Neural progenitor cell (in vitro differentiated cells): Measurements from ENCODE around the gene SVBP. TPM values are rescaled to one million over a fixed set of nuclear protein-coding genes. Genes with fewer than 3 reads are reported as not detected.

Experiments
- DNase-seq: peaks from one replicate; pipeline ENCODE4 v3.0.0-alpha.2; 2016; ENCODE audit warnings: low spot score
- H2AFZ ChIP-seq: fragments of 200-600 bp; sonication (generic); replicated peaks from 2 replicates; pipeline ENCODE4 v1.6.1; 2016; ENCODE audit warnings: antibody characterized with exemption
- H3F3A ChIP-seq: fragments of 200-600 bp; sonication (generic); 2 replicates; pipeline ENCODE4 v1.6.1; 2016; ENCODE audit warnings: antibody characterized with exemption, low read depth
- H3K27ac ChIP-seq: fragments of 200-600 bp; sonication (generic); 2 replicates; pipeline ENCODE4 v1.5.1; 2016; ENCODE audit warnings: mild to moderate bottlenecking
- H3K27me3 ChIP-seq: fragments of 200-600 bp; sonication (generic); 2 replicates; pipeline ENCODE4 v1.6.1; 2016; ENCODE audit warnings: mild to moderate bottlenecking, moderate library complexity
- H3K36me3 ChIP-seq: fragments of 200-600 bp; sonication (generic); 2 replicates; pipeline ENCODE4 v1.5.1; 2016
- H3K4me1 ChIP-seq: fragments of 200-600 bp; sonication (generic); 2 replicates; pipeline ENCODE4 v1.6.1; 2016; ENCODE audit warnings: mixed run types
- H3K4me2 ChIP-seq: fragments of 200-600 bp; sonication (generic); 2 replicates; pipeline ENCODE4 v1.6.1; 2016
- H3K4me3 ChIP-seq: fragments of 200-600 bp; sonication (generic); 2 replicates; pipeline ENCODE4 v1.5.1; 2016
- H3K79me2 ChIP-seq: fragments of 200-600 bp; sonication (generic); 2 replicates; pipeline ENCODE4 v1.6.1; 2016; ENCODE audit warnings: low read depth
- H3K9ac ChIP-seq: fragments of 200-600 bp; sonication (generic); 2 replicates; pipeline ENCODE4 v1.6.1; 2016
- H3K9me3 ChIP-seq: fragments of 200-600 bp; sonication (generic); 2 replicates; pipeline ENCODE4 v1.5.1; 2016; ENCODE audit warnings: low read depth
- H4K20me1 ChIP-seq: fragments of 200-600 bp; sonication (generic); 2 replicates; pipeline ENCODE4 v1.6.1; 2016; ENCODE audit warnings: low read depth
- H3K27ac Mint-ChIP-seq: 3 replicates; pipeline ENCODE4 v1.8.0; 2021; ENCODE audit warnings: mixed read lengths
- H3K27me3 Mint-ChIP-seq: 2 replicates; pipeline ENCODE4 v1.8.0; 2022; ENCODE audit warnings: low read depth, mild to moderate bottlenecking, inconsistent platforms, moderate library complexity, mixed read lengths; ENCODE audit not compliant: insufficient read depth
- H3K36me3 Mint-ChIP-seq: 3 replicates; pipeline ENCODE4 v1.8.0; 2021; ENCODE audit warnings: mixed read lengths
- H3K4me1 Mint-ChIP-seq: 3 replicates; pipeline ENCODE4 v1.8.0; 2021; ENCODE audit warnings: mixed read lengths
- H3K4me3 Mint-ChIP-seq: 3 replicates; pipeline ENCODE4 v1.8.0; 2021; ENCODE audit warnings: mild to moderate bottlenecking, moderate library complexity, mixed read lengths
- H3K9me3 Mint-ChIP-seq: 3 replicates; pipeline ENCODE4 v1.8.0; 2020; ENCODE audit warnings: mixed read lengths
- EZH2 ChIP-seq: fragments of 200-600 bp; sonication (generic); IDR thresholded peaks from 2 replicates; pipeline ENCODE4 v1.6.1; 2017; ENCODE audit warnings: antibody characterized with exemption, mild to moderate bottlenecking, moderate library complexity
- EZH2phosphoT487 ChIP-seq: fragments of 200-600 bp; sonication (generic); IDR thresholded peaks from 2 replicates; pipeline ENCODE4 v1.6.1; 2017; ENCODE audit warnings: antibody characterized with exemption
- total RNA-seq: library from RNA; depleted of rRNA; stranded (reverse); fragments of >200 nt; gene quantifications from 2 replicates; pipeline ENCODE4 v1.2.3, GENCODE V29; 2015; ENCODE audit warnings: low replicate concordance
- TF ChIP-seq, protein P1 (sequence below): fragments of 200-600 bp; sonication (generic); IDR thresholded peaks from 2 replicates; pipeline ENCODE4 v1.5.1; 2017; ENCODE audit warnings: antibody characterized with exemption, mild to moderate bottlenecking

SVBP gene
- total RNA-seq, 1 donor from 2014 or later: 103 TPM

DNA sequence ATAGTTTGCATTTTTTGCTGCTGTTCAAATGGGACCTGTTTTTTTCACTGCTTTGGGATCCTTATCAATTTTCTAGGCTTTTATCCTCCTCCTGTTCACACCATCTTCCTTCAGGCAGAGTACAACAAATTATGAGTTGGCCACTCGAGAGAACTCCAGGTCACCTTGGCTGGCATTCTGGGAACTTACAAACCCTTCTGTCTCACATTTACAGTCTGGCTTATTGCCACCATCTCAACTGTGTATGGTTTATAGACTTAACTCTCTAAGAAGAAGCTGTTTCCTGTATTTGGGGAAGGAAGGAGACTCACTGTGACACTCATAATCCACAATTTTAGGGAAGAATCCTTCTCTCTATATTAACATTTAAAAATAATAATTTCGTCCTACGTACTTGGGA is 23.8 kb upstream of the SVBP start:
- Histone ChIP-seq H4K20me1 (no peaks in the 10 kb centered on the region), H3K27ac (no peak overlapping the region), H3K79me2 (no peaks in the 10 kb centered on the region), H3K4me3 (no peak overlapping the region), H3K27me3 (no peaks in the 10 kb centered on the region), H3K4me2 (no peak overlapping the region), H3K9ac (no peak overlapping the region), H3K9me3 (no peaks in the 10 kb centered on the region), H3K36me3 (no peaks in the 10 kb centered on the region), H3F3A (peaks cover 12% of the 10 kb centered on the region), H2AFZ (no peak overlapping the region), H3K4me1 (no peaks in the 10 kb centered on the region)
- Mint-ChIP-seq H3K4me3 (no peak overlapping the region), H3K27me3 (peaks cover 4% of the 10 kb centered on the region), H3K4me1 (peaks cover 2% of the 10 kb centered on the region), H3K36me3 (peaks cover 5% of the 10 kb centered on the region), H3K9me3 (no peaks in the 10 kb centered on the region), H3K27ac (no peak overlapping the region)
- no peak for DNase-seq
- TF ChIP-seq EZH2 (no peak), EZH2phosphoT487 (no peak)
- TF ChIP-seq, protein P1, sequence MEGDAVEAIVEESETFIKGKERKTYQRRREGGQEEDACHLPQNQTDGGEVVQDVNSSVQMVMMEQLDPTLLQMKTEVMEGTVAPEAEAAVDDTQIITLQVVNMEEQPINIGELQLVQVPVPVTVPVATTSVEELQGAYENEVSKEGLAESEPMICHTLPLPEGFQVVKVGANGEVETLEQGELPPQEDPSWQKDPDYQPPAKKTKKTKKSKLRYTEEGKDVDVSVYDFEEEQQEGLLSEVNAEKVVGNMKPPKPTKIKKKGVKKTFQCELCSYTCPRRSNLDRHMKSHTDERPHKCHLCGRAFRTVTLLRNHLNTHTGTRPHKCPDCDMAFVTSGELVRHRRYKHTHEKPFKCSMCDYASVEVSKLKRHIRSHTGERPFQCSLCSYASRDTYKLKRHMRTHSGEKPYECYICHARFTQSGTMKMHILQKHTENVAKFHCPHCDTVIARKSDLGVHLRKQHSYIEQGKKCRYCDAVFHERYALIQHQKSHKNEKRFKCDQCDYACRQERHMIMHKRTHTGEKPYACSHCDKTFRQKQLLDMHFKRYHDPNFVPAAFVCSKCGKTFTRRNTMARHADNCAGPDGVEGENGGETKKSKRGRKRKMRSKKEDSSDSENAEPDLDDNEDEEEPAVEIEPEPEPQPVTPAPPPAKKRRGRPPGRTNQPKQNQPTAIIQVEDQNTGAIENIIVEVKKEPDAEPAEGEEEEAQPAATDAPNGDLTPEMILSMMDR: no peak

DNA sequence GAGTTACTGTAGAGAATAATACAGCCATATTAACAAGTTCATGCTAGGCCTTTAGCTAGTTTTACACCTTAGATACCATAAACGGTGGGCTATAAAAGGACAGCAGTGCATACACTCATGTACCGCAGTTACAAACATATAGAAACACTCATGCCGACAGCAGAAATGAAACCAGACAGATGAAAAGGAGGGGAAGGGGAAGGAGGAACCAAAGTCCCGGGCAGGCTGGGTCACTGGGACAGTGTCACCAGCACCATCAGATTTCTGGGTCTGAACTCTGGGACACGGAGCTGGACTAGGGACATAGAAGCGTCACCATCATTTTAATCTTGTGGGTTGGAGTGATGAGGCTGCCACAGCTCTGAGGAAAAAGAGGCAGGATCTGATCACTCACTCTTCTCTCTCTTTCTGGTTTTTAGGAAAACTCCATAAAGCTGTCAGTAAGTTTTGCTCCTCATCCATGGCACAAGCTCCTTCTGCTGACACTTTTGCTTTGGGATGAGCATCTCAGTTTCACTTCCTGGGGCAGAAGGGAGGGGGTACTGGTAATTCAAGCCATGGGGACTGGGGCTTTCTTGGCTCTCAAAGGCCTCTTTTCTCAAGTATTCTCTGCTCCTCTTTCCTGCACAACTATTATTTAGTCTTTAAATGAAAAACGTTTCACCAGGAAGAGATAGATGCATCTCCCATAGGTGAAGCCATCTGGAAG is 21.4 kb upstream of the SVBP start:
- no peak for DNase-seq
- no peak overlapping the region for H2AFZ ChIP-seq
- H4K20me1 ChIP-seq: no peaks in the 10 kb centered on the region
- no peak overlapping the region for H3K27ac ChIP-seq
- Mint-ChIP-seq H3K36me3 (peaks cover 5% of the 10 kb centered on the region), H3K4me3 (no peak overlapping the region), H3K4me1 (peaks cover 2% of the 10 kb centered on the region), H3K27me3 (peaks cover 6% of the 10 kb centered on the region), H3K9me3 (no peaks in the 10 kb centered on the region), H3K27ac (no peak overlapping the region)
- H3K9me3 ChIP-seq: no peaks in the 10 kb centered on the region
- no peaks in the 10 kb centered on the region for H3F3A ChIP-seq
- no peak overlapping the region for H3K4me2 ChIP-seq
- H3K79me2 ChIP-seq: no peaks in the 10 kb centered on the region
- no peaks in the 10 kb centered on the region for H3K4me1 ChIP-seq
- H3K9ac ChIP-seq: no peak overlapping the region
- TF ChIP-seq EZH2 (no peak), EZH2phosphoT487 (no peak)
- TF ChIP-seq, protein P1: no peak
- no peaks in the 10 kb centered on the region for H3K36me3 ChIP-seq
- H3K27me3 ChIP-seq: no peaks in the 10 kb centered on the region
- H3K4me3 ChIP-seq: no peak overlapping the region

DNA sequence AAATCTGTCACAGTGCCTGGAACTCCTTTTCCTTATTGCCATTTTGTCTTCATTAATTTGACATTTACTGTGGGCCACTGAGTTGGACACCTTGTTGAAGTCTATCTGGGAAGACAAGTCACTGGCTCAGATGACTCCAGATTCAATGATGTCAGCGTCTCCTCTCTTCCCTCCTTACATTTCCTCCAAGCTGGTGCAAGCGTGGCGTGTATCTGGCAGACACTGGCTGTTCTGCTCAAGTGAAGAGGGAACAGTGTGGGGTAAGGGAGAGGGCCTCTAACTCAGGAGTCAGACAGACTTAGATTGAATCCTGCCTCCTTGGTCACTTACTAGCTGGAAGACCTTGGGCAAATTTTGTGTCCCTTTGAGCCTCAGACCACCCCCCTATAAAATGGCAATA is 20.5 kb upstream of the SVBP start:
- Mint-ChIP-seq H3K4me1 (peaks cover 2% of the 10 kb centered on the region), H3K9me3 (no peaks in the 10 kb centered on the region), H3K36me3 (peaks cover under 1% of the 10 kb centered on the region), H3K27ac (no peak overlapping the region), H3K4me3 (no peak overlapping the region), H3K27me3 (peaks cover 6% of the 10 kb centered on the region)
- H3K9ac ChIP-seq: no peak overlapping the region
- no peaks in the 10 kb centered on the region for H3K27me3 ChIP-seq
- no peak for DNase-seq
- H3K4me2 ChIP-seq: no peak overlapping the region
- no peak overlapping the region for H3K27ac ChIP-seq
- no peaks in the 10 kb centered on the region for H4K20me1 ChIP-seq
- H3K9me3 ChIP-seq: no peaks in the 10 kb centered on the region
- no peak overlapping the region for H2AFZ ChIP-seq
- H3K4me3 ChIP-seq: no peak overlapping the region
- TF ChIP-seq, protein P1: no peak
- TF ChIP-seq EZH2phosphoT487: no peak
- no peaks in the 10 kb centered on the region for H3K36me3 ChIP-seq
- H3K79me2 ChIP-seq: no peaks in the 10 kb centered on the region
- no peaks in the 10 kb centered on the region for H3K4me1 ChIP-seq
- H3F3A ChIP-seq: no peaks in the 10 kb centered on the region
